Posterior cingulate gyrus (tissue), 11 donors: ENCODE results near the gene ADCY3.

Source experiments
- DNase-seq, 10 donors: peaks; one replicate each; pipeline versions ENCODE4 v3.0.0 to v3.0.0-alpha.2; 2020 to 2021; ENCODE audit warnings: mixed read lengths in 3 of 10
- intact Hi-C: fragments of 100-400 bp; cut with DNase I; formaldehyde crosslinking; loops from one replicate; pipeline ENCODE4 v1.15.1; 2023

Gene ADCY3

DNA sequence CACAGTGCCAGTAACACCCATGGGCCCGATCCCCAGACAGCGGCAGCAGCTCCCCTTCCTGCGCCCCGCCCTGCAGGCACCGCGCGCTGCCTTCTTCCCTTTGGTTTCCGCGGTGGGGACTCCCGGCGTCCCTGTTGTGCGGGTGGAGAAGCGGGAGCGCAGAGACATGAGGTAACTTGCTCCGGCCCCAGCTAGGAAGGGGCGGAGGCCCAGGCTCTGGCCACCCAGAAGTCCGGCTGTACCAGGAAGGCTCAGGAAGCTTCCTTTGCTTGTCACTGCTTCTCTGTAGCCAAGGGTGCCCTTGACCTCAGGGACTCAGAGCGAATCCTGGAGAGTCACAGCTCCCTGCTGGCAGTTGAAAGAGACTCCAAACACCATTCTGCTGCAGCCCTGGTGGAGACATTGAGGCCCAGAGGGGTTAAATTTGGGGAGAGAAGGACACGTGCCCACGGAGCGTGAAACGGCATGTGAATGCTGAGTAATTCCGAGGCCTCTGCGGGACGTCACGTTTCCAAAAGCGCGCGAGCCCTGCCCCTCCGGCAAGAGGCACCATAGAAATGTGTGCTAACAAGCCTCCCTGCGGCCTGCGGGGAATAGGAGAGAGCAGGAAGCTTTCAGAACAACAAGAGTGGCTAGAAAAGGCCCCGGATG, 6.7 kb upstream of the ADCY3 start:
- intact Hi-C loops, result no loop called here
- peak in 6 of 10 donors; percentile 38 to 92 (median 65) for DNase-seq

DNA sequence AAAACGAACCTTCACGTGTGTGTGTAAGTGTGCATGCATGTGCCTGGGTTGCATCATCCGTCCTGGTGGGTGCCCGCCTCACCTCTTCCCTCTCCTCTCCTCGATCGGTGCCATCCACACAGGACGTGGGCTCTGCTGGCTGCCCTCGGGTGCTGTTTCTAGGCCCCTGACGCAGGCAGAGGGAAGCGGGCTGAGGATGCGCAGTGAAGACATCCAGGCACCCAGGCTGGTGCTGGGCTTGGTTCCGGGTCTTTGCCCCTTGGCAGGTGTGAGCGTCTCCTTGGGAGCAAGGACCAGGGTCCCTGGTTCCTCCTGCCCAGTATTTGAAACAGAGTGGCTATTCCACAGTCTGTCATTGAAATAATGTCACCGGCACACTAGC, 6.2 kb upstream of the ADCY3 start:
- intact Hi-C loops, result no loop called here
- no peak for DNase-seq

DNA sequence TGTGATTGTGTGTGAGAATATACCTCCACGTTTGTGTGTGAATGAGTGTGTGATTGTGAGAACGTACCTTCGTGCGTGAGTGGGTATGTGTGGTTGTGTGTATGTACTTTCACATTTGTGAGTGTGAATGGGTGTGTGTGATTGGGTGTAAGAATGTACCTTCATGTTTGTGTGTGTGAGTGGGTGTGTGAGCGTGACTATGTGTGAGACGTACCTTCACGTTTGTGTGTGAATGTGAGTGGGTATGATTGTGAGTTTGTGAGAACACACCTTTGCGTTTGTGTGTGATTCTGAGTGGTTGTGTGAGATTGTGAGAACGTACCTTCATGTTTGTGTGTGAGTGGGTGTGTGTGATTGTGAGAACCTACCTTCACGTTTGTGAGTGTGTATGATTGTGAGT, 5.8 kb upstream of the ADCY3 start:
- DNase-seq, result no peak
- intact Hi-C loops, result no loop called here

DNA sequence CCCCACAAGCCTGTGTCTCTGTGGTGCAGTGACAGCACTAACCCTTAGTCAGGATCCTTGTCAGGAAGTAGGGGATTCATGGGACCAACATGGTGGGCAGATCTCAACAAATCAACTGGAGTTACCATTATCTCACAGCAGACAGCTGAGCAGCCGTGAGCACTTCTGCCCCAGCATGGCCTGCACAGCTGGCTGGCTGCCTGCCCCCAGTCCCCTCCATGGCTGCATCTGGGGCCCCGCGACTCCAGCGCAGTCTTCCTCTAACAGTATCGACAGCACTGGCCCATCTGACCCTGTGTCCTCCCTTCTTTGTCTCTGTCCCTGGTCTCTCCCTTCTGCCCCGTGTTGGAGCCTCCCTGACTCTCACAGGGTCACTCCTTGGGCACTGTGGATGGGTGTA, 4.7 kb upstream of the ADCY3 start:
- DNase-seq, result no peak
- intact Hi-C loops, result loop anchor here (5.0 kb wide), 1 partner anchor 48 kb away; the partner anchor contains the start of gene DNAJC27

DNA sequence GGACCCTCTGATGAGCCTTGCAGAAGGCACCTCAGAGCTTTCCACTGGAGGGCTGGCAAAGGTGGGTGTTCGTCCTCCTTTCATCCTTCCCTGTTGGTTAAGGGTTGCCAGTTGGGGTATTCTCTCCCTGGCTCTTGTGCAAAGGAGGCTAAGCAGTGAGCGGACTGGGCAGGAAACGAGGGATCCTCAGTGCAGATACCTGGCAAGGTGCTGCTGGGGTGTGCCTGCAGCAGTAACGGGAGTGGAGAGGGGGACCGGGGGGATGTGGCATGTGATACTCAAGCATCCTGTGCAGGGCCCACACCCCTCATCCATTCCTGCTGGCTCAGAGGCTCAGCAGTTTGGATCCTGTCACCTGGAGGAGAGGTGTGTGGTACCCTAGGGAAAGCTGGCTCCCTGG, 4.2 kb upstream of the ADCY3 start:
- no peak for DNase-seq
- intact Hi-C loops, result loop anchor here (5.0 kb wide), 1 partner anchor 48 kb away; the partner anchor contains the start of gene DNAJC27

DNA sequence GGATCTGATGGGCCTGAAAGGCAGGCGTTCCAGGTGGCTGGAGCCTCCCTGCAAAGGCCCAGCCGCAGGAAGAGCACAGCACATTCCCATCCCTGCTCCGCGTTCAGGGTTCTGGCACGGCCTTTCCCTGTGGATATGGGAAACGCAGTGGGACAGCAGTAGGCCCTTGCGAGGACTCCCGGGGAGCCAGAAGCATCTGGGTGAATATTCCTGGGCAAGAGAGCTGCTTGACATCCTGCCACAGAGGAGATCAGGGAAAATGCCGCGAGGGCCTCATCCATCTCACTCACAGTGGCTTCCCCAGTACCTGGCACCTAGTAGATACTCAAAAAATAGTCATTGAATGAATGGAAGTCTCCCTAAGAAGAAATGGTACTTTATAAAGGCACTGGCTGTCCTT, 3.1 kb upstream of the ADCY3 start:
- DNase-seq, result no peak
- intact Hi-C loops, result loop anchor here (5.0 kb wide), 1 partner anchor 49 kb away; the partner anchor contains the start of gene DNAJC27

DNA sequence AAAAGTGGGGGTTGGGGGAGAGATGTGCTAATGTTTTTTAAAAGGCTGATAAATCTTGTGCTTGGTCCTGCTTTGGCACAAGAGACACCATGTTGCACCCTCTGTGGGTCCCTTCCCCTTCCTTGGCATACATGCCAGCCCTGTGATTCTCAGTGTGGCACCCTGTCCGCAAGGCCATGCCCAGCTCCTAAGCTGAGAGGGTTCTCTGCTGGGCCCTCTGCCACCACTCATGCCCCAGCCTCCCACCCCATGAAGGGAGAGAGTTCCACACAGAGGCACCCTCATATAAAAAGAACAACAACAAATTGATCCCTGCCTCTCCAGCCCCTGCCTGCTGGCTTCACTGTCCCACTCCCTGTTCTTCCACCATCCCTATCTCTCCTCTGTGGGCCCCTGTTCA, 2.5 kb upstream of the ADCY3 start:
- DNase-seq, result no peak
- intact Hi-C loops, result loop anchor here (5.0 kb wide), 1 partner anchor 50 kb away; the partner anchor contains the start of gene DNAJC27

DNA sequence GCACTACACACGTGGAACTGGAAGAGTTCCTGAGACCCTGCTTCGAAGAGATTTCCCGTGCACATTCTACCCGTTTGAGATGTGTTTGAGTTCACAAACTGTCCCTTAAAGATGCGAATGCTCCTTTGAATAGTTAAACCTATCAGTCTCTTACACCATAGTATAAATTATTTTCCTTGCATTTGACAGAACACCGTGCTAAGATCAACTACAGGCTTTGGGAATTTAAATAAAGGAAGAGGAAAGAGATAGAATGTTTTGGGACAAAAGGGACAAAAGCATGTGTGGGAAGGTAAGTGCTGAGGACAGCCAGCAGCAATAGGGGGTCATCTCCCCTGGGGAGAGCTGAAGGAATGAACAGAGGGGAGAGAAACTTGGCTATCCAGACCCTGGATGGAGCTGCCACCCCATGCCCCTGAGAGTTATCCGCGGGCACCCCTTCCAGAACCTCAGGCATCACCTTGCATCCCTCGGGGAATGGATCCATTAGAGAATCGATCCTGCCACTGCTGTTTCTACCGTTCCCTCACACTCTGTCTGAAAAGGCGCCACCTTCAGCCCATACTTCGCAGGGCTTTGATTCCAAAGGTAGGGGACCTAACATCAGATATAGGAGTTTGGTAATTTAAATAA, 888 bp upstream of the ADCY3 start:
- no peak for DNase-seq
- intact Hi-C loops, result loop anchor here (5.0 kb wide), 1 partner anchor 51 kb away; the partner anchor contains the start of gene DNAJC27

DNA sequence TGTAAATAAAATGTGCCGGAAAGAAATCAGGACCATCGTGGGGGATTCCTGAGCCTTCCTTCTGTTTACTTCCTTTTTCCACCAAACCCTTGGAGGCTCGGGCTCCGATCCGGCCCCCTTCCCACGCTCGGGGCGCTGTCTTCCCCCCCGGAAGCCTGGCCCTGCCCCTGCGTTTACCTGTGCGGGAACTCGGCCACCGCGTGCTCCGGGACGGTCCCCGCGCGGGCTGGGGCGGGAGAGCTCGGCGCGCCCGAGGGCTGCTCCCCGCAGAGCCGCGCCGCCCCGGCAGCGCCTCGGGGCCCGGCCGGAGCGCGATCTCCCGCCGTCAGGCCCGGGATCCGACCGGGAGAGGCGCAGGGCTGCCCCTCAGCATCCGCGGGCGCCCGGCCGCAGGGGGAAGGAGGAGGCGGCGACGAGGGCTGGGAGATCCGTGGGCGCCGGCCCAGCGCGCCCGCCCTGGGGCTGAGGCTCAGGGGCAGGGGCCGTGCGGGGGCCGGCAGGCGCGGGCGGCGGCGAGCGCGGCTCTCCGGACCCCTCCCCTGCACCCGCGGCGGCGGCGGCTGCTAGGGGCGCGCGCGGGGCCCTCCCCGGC, 435 bp downstream of the ADCY3 start:
- intact Hi-C loops, result loop anchor here (5.0 to 10.0 kb wide), 2 partner anchors 53 to 425 kb away; partner anchors contain the start of genes DNAJC27 and NCOA1
- no peak for DNase-seq

DNA sequence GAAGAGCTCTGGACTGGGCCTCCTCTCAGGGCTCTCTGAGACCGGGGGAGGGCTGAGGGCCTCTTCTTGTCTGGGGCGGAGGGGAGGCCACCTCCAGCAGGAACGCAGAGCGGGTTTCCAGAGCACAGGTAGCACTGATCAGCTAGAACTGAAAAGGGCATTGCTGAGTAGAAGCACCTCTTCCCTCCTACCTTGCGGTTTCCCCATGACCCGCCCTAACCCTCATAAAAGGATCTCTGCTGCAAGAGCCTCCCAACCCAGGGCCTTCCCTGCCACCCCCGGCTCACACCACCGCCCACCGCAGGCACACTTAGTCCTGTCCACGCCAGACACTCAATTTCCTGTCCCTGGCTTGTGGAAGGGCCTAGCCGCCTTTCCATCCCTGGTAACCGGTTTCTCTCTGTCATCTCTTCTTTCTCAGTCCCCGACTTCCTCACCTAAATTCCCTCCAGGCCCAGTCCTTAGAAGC, 966 bp downstream of the ADCY3 start:
- peak in 1 of 10 donors; percentile 32 for DNase-seq
- intact Hi-C loops, result loop anchor here (10.0 kb wide), 1 partner anchor 424 kb away; the partner anchor contains the start of gene NCOA1

DNA sequence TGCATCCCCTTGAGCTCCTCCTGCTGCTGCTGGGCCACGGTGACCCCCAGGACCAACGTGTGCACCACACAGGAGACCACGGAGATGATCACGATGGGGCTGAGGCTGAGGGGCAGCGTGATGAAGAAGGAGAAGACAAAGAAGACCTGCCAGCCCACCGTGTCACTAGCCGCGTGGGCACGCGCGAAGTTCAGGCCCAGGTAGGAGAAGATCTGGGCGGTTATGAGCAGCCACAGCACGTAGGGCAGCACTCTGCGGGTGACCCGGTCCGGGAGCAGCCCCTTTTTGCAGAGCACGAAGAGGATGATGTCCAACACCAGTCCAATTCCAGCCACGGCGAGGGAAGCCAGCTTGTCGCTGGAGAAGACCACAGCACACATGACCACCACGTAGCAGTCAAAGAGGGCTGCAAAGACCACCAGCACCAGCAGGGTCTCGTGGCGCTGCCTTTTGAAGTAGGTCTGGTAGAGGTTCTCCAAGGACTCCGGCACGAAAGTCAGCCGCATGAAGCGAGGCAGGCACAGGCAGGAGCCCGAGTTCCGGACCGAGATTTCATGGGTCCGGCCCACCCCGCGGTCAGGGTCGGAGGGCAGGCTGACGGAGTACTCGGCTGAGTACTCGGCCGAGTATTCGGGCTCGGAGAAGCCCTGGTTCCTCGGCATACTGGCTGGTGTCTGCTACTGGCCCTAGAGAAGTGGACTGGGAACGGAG, 1.6 kb downstream of the ADCY3 start:
- DNase-seq, result peak in 1 of 10 donors; percentile 75
- intact Hi-C loops, result loop anchor here (10.0 kb wide), 1 partner anchor 424 kb away; the partner anchor contains the start of gene NCOA1

DNA sequence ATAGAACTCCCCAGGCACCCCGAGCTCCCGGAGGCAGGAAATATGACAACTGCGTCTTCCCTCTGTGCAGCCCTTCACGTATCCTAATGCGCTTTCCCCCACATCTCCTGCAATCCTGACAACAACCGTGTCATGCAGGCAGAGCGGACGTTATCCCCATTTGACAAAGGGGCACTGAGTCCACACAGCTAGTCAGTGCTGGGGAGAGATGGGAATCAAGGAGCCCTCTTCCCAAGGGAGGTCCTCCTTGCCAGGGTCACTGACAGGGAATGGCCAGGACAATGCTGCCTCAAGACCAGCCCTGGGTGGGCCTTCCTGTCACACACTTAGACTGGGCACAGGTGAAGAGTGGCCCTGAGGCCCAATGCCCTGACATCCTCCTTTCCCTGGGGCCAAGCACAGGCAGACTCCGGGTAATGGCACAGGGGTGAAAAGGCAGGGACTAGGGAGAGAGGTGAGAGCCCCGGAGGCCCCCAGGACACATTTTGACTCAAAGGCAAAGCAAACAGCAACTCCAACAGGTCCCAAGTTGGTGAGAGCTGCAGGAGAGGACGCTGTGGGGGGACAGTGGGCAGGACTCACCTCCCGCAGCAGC, 2.2 kb downstream of the ADCY3 start:
- DNase-seq, result peak in 1 of 10 donors; percentile 44
- intact Hi-C loops, result loop anchor here (10.0 kb wide), 1 partner anchor 423 kb away; the partner anchor contains the start of gene NCOA1

DNA sequence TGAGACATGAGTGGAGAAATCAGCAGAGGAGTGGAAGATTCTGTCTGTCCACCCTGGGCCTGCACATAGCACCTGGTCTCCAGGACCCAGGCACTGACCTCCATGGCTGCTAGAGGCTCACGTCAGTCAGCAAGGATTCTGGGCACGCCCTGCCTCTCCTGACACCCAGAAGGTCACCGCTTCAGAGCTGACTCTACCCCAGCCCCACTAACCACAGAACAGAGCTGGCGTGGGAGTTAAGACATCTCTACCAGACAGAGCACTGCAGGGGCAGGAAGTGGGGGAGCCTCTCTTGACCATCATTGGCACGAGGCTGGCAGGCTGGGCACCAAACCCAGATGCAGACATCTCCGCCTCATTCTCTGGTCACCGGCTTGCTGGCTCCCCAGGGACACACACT, 3.0 kb downstream of the ADCY3 start:
- intact Hi-C loops, result loop anchor here (10.0 kb wide), 1 partner anchor 422 kb away; the partner anchor contains the start of gene NCOA1
- no peak for DNase-seq

DNA sequence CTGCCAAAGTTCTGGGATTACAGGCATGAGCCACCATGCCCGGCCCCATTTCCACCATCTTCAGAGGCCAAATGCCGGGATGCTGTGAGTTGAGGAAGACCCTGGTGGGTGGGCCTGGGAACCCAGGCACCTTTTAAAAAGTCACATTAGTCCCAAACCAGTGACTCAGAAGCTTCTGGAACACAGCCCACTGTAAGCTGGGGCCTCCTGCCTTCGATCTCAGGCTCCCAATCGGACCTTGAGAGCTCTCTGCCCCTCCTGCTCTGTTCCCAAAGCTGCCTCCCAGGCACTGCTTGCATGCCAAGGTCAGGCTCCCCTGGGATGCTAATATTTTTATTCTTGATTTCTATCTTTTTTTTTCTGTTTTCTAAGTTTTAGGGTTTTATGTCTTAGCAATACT, 4.2 kb downstream of the ADCY3 start:
- DNase-seq, result no peak

DNA sequence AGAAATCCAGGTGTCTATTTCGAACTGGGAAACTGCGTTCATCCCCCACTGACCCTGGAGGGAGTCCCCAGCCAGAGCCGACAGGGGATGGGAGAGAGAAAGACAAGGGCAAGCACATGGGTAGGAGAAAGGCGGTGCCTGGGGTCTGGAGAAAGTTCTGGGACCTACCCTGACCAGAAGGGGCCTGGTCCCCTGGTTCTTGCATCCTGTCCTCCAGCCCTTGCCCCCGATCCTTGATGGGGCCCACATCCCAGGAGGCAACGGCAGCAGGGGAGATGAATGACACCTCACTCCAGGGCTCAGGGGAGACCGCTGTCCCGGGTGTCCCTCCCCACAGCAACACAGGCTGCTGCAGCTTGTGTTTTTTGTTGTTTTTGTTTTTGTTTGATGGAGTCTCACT, 4.9 kb downstream of the ADCY3 start:
- no peak for DNase-seq
- intact Hi-C loops, result loop anchor here (10.0 kb wide), 1 partner anchor 420 kb away; the partner anchor contains the start of gene NCOA1

More for the DNA sequence above, 4.2 kb downstream of the ADCY3 start:
- intact Hi-C loops, result loop anchor here (10.0 kb wide), 1 partner anchor 421 kb away; the partner anchor contains the start of gene NCOA1

DNA sequence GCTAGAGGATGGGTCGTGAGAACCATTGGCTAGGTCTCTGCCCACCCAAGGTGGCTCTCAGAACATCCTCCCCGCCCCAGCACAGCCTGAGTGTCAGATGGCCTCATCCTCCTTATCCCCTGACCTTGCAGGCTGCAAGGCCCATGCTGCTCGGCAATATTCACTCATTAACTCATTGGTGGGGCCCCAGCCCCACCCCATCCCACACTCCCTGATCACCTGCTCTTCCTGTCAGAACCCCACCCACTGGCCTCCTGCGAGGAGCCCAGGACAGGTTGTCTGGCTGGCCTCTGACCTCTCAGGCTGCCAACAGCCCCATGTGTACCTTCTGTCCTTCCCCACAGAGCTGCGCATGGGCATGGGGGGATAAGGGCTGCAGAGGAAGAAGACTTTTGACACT, 5.3 kb downstream of the ADCY3 start:
- DNase-seq, result no peak
- intact Hi-C loops, result loop anchor here (10.0 kb wide), 1 partner anchor 420 kb away; the partner anchor contains the start of gene NCOA1

DNA sequence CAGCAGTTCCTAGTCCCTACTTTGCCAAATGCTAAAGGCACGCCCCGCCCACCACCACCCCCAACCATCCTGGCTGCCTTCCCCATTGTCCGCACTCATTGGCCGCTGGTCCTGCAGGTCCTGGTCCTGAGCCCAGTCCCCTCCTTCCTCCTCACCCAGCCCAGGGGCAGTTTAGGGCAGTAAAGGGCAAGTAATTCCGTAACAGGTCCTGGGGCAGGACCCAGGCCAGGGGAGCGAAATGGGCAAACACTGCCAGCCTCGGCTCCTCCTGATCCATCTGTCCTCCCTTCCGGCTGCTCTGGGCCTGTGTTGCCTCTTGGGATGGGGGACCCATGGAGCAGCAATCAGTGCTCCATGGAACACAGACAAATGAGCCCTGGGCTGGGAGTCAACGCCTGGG, 6.1 kb downstream of the ADCY3 start:
- intact Hi-C loops, result loop anchor here (10.0 kb wide), 1 partner anchor 419 kb away; the partner anchor contains the start of gene NCOA1
- no peak for DNase-seq

DNA sequence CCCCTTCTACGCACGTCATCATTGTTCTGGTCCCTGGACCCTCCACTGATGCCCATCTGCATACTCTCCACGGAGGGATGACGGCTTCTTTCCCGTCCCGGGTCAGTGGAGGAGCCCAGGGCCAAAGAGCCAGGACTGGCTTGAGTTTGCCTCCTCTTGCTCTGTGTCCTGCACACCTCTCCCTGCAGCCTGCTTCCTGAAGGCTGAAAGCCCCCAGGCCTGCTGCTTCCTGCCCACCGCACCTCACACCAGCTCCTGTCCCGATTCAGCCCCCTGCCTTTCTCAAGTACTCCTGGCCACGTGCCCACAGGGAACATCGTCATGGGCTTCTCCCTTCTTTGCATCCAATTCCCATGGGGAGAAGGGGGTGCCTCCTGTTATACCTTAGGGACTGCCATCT, 7.1 kb downstream of the ADCY3 start:
- no peak for DNase-seq
- intact Hi-C loops, result loop anchor here (10.0 kb wide), 1 partner anchor 418 kb away; the partner anchor contains the start of gene NCOA1

DNA sequence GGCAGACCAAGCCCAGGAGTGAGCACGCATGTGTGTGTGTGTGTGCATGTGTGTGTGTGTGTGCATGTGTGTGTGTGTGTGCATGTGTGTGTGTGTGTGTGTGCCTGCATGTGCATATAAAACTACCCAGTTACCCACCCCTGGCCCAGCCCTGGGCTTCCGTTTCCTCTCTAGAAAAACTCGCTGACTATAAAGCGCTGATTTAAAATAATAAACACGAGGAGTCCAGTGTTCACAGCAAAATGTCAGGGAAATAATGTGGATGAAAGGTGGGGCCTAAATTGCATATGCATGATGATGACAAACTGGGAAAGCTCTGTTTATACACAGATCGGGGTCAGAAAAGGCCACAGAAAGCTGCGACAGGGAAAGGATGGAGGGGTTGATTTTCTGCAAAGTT, 7.5 kb downstream of the ADCY3 start:
- DNase-seq, result no peak
- intact Hi-C loops, result loop anchor here (10.0 kb wide), 1 partner anchor 418 kb away; the partner anchor contains the start of gene NCOA1
